Activated naive CD4-positive, alpha-beta T cell treated with anti-CD3 and anti-CD28 coated beads, Interleukin-2, amount 50 U/mL, for 24 hours (primary cell): Measurements from ENCODE around the gene JMJD4.

Experiments used
- H3K27ac Mint-ChIP-seq: one replicate; pipeline ENCODE4 v1.8.0; 2021; ENCODE audit warnings: mild to moderate bottlenecking, mixed read lengths
- H3K27me3 Mint-ChIP-seq: one replicate; pipeline ENCODE4 v1.8.0; 2021; ENCODE audit warnings: mixed read lengths
- H3K36me3 Mint-ChIP-seq: one replicate; pipeline ENCODE4 v1.8.0; 2021; ENCODE audit warnings: mixed read lengths
- H3K4me1 Mint-ChIP-seq: one replicate; pipeline ENCODE4 v1.8.0; 2021; ENCODE audit warnings: mixed read lengths
- H3K4me3 Mint-ChIP-seq: one replicate; pipeline ENCODE4 v1.8.0; 2021; ENCODE audit warnings: mild to moderate bottlenecking, mixed read lengths
- H3K9me3 Mint-ChIP-seq: one replicate; pipeline ENCODE4 v1.8.0; 2021; ENCODE audit warnings: mixed read lengths

Gene JMJD4

GRCh38 chr1:227771771-227772170 lies 36.7 kb upstream of the JMJD4 start:
- Mint-ChIP-seq H3K9me3 (no peaks in the 10 kb centered on the region), H3K27ac (no peak overlapping the region), H3K27me3 (no peaks in the 10 kb centered on the region), H3K4me1 (peaks cover 36% of the 10 kb centered on the region), H3K4me3 (no peak overlapping the region), H3K36me3 (peaks cover 15% of the 10 kb centered on the region)

- Mint-ChIP-seq H3K4me3 (no peak overlapping the region), H3K4me1 (peaks cover 40% of the 10 kb centered on the region), H3K9me3 (no peaks in the 10 kb centered on the region), H3K36me3 (peaks cover 15% of the 10 kb centered on the region), H3K27me3 (no peaks in the 10 kb centered on the region), H3K27ac (no peak overlapping the region)
These were observed 36.2 kb upstream of the JMJD4 start for GRCh38 chr1:227771326-227771725.

DNA sequence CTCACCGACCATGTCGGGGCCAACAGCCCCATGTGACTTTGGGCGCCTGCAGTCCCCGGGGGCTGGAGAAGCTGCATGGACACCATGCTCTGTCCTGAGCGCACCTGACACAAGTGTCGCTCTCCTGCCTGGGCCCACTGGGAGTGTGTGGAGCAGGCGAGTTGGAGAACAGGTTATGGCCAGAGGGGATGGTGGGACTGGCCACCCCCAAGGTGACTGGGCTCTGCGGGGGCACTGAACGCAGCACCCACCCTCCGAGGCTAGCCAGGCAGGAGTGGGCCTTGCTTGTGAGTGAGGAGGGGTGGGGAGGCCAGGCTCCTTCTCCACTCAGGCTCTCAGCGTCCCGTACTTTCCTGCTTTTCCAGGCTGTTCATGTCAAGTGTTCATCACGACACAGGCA lies 35.7 kb upstream of the JMJD4 start:
- Mint-ChIP-seq H3K4me1 (peaks cover 46% of the 10 kb centered on the region), H3K9me3 (no peaks in the 10 kb centered on the region), H3K27me3 (no peaks in the 10 kb centered on the region), H3K36me3 (peaks cover 15% of the 10 kb centered on the region), H3K27ac (no peak overlapping the region), H3K4me3 (no peak overlapping the region)

DNA sequence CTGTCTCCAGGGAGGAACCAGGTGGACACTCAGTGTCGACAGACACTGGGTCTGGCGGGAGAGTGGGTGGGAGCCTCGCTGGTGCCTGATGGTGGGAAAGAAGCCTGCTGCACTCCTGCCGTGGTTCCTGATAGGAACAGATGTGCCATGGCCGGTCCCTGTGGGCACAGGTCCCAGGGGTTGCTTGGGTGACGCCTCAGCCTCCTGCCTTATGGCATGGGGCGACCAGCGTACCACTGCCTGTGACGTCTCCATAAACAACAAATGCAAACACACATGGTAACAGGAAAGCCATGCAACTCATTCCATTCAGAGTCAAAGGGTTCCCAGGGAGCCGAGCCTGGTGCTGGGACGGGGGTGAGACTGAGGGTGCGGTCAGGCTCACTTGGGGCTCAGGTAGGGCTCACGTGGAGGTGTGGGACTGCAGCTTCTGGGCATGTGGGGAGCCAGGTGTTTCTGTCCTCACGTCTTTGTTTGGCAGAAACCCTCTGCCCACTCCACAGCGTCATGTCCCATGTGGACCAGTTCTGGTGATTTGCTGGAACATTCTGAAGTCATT lies 34.9 kb upstream of the JMJD4 start:
- H3K4me3 Mint-ChIP-seq, result no peak overlapping the region
- no peaks in the 10 kb centered on the region for H3K27me3 Mint-ChIP-seq
- H3K36me3 Mint-ChIP-seq, result peaks cover 15% of the 10 kb centered on the region
- peaks cover 54% of the 10 kb centered on the region for H3K4me1 Mint-ChIP-seq
- no peak overlapping the region for H3K27ac Mint-ChIP-seq
- no peaks in the 10 kb centered on the region for H3K9me3 Mint-ChIP-seq

- Mint-ChIP-seq H3K4me3 (no peak overlapping the region), H3K9me3 (no peaks in the 10 kb centered on the region), H3K4me1 (peaks cover 55% of the 10 kb centered on the region), H3K27ac (no peak overlapping the region), H3K36me3 (peaks cover 15% of the 10 kb centered on the region), H3K27me3 (no peaks in the 10 kb centered on the region)
These were observed 34.2 kb upstream of the JMJD4 start for GRCh38 chr1:227769047-227769935.

- Mint-ChIP-seq H3K4me3 (no peak overlapping the region), H3K27ac (no peak overlapping the region), H3K27me3 (no peaks in the 10 kb centered on the region), H3K36me3 (peaks cover 11% of the 10 kb centered on the region), H3K9me3 (no peaks in the 10 kb centered on the region), H3K4me1 (peaks cover 54% of the 10 kb centered on the region)
These were observed 33.5 kb upstream of the JMJD4 start for GRCh38 chr1:227768640-227769039.

GRCh38 chr1:227768125-227768439 lies 33.0 kb upstream of the JMJD4 start:
- Mint-ChIP-seq H3K36me3 (peaks cover 11% of the 10 kb centered on the region), H3K4me1 (peaks cover 56% of the 10 kb centered on the region)

DNA sequence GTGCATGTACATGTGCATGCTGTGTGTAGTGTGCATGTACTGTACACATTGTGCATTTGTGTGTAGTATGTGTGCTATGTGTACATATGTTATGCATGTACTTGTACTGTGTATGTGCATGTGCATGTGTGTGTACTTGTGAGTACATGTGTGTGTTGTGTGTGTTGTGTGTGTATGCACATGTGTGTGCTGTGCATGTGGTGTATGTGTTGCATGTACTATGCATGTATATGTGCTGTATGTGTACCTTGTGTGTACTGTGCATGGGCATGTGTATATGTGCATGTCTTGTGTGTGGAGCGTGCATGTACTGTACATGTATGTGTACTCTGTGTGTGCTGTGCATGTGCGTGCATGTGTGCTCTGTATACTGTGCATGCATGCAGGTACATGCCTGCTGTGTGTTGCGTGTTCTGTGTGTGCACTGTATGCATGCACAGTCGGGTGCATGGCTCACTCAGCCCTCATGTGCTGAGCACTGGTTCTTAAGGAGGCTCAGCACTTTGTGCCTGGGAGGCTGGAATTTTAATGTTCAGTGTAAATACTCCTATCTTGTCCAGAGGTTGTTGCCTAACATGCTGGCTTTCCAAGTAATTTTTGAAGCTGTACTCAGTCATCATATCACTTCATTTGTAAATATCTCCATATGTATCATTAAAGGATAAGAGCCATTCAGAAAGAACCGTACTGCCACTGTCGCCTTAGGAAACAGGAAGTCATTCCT lies 32.5 kb upstream of the JMJD4 start:
- Mint-ChIP-seq H3K4me3 (no peak overlapping the region), H3K9me3 (no peaks in the 10 kb centered on the region), H3K36me3 (peaks cover 11% of the 10 kb centered on the region), H3K27ac (no peak overlapping the region), H3K4me1 (peaks cover 60% of the 10 kb centered on the region), H3K27me3 (no peaks in the 10 kb centered on the region)

More at GRCh38 chr1:227768125-227768439, 33.0 kb upstream of the JMJD4 start:
- no peak overlapping the region for H3K4me3 Mint-ChIP-seq
- H3K27me3 Mint-ChIP-seq, result no peaks in the 10 kb centered on the region
- H3K9me3 Mint-ChIP-seq, result no peaks in the 10 kb centered on the region
- H3K27ac Mint-ChIP-seq, result no peak overlapping the region

- H3K36me3 Mint-ChIP-seq, result peaks cover 11% of the 10 kb centered on the region
- peak overlapping the region; percentile 33 for H3K4me3 Mint-ChIP-seq
- no peaks in the 10 kb centered on the region for H3K9me3 Mint-ChIP-seq
- peaks cover 64% of the 10 kb centered on the region for H3K4me1 Mint-ChIP-seq
- no peaks in the 10 kb centered on the region for H3K27me3 Mint-ChIP-seq
- no peak overlapping the region for H3K27ac Mint-ChIP-seq
These were observed 31.7 kb upstream of the JMJD4 start for GRCh38 chr1:227766653-227767277.

DNA sequence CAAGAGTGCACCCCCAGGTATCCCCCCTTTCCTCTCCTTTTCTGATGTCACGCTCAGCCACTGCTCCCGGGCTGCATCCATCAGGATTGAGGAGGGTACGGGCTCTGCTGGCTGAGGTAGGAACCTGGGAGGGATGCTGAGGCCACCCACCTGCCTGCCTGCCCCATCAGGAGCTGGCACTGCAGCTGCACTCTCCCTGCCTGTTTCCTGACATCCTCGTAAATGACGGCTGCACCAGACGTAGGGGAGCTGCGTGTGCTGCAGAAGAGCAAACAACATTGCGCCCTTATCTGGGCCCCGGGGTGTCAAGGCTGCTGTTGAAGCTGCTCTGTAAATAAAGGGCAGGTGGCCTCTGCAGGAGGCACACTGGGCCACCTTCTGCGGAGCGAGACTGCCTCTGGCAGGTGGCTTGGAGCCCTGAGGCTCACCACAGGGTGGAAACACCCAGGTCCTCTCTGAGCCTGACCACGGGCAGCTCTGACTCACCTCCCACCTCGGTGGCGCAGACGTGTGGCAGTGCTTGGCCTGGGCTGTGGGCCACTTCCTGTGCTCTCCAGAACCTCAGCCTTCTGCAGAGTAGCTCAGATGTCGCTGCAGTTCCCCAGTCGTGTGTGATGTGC lies 31.0 kb upstream of the JMJD4 start:
- Mint-ChIP-seq H3K9me3 (no peaks in the 10 kb centered on the region), H3K27me3 (no peaks in the 10 kb centered on the region), H3K36me3 (peaks cover 14% of the 10 kb centered on the region), H3K4me3 (peak overlapping the region; percentile 33), H3K27ac (no peak overlapping the region), H3K4me1 (peaks cover 70% of the 10 kb centered on the region)

GRCh38 chr1:227765261-227766014 lies 30.3 kb upstream of the JMJD4 start:
- Mint-ChIP-seq H3K4me1 (peaks cover 77% of the 10 kb centered on the region), H3K27ac (no peak overlapping the region)

GRCh38 chr1:227764019-227764391 lies 28.9 kb upstream of the JMJD4 start:
- Mint-ChIP-seq H3K4me1 (peaks cover 77% of the 10 kb centered on the region), H3K27me3 (no peaks in the 10 kb centered on the region), H3K27ac (no peak overlapping the region), H3K36me3 (peaks cover 15% of the 10 kb centered on the region), H3K4me3 (no peak overlapping the region), H3K9me3 (no peaks in the 10 kb centered on the region)

More at GRCh38 chr1:227765261-227766014, 30.3 kb upstream of the JMJD4 start:
- Mint-ChIP-seq H3K9me3 (no peaks in the 10 kb centered on the region), H3K36me3 (peaks cover 15% of the 10 kb centered on the region), H3K27me3 (no peaks in the 10 kb centered on the region), H3K4me3 (no peak overlapping the region)

DNA sequence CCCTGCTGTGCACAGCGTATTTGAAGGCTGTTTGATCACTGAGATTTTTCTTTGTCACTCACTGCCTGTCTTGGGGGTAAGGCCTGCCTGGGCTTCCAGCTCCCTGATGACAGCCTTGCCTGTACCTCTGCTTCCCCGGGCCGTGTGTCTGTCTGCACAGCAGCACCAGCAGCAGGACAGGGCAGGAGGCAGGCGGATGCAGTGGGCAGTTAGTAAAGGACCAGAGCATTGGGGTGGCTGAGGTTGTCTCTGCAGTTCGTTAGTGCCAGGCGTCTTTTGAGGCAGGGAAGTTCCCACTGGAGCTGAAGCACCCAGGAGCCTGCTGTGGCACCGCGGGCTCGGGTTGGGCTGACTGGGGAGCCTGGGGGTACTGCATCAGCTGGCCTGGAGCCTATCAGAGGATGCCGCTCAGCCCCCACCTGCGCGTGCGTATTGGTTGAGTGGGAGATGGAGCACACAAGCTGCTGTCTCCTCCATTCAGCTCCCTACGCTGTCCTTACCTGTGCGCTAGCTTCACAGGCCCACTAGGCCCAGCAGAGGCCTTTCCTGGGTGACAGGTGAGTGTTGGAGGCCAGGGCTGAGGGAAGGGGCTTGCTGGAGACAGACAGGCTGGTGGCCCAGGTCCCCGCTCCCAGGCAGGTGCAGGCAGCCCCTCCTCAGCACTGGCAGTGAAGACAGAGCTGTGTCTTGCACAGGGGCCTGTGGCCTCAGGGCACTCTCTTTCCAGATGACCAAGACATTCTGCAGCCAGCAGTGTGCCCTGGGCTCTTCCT lies 28.3 kb upstream of the JMJD4 start:
- H3K27ac Mint-ChIP-seq, result no peak overlapping the region
- peaks cover 74% of the 10 kb centered on the region for H3K4me1 Mint-ChIP-seq
- no peaks in the 10 kb centered on the region for H3K9me3 Mint-ChIP-seq
- no peaks in the 10 kb centered on the region for H3K27me3 Mint-ChIP-seq
- peaks cover 11% of the 10 kb centered on the region for H3K36me3 Mint-ChIP-seq
- H3K4me3 Mint-ChIP-seq, result no peak overlapping the region

DNA sequence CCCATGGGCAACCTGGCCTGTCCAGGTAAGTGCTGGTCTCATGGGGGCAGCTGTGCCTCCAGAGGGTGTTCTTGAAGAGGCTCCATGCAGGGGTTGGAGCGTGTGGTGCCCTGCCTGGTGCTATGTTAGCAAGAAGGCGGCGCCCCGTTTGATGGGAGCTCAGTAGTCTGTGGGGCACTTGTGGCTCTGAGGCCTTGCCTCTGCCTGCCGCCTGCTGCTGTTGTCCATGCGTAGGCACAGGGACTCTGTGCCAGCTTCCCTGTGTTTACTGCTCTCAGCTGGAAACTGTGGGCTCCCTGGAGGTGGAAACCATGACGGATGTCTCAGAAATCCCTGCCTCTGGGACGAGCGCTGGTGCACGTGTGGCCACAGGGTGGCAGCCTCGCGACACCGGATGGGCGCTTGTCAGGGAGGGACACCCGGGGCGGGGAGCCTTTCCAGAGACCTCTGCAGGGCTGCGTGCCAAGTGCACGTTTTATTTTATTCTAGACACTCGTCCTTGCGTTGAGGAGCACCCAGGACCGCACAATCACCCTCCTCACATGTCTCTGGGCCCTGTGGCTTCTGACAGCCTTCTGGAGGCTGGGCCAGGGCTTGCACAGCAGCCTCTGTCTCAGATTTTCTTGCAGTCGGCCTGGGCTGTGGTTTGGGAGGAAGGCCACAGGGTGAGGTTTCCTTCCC lies 27.3 kb upstream of the JMJD4 start:
- Mint-ChIP-seq H3K4me1 (peaks cover 69% of the 10 kb centered on the region), H3K9me3 (no peaks in the 10 kb centered on the region), H3K27ac (no peak overlapping the region), H3K36me3 (peaks cover 6% of the 10 kb centered on the region), H3K27me3 (no peaks in the 10 kb centered on the region), H3K4me3 (peak overlapping the region; percentile 30)
